HepG2 (cell line): Measurements from ENCODE around the gene GPR155. TPM values are rescaled to one million over a fixed set of nuclear protein-coding genes. Genes with fewer than 3 reads are reported as not detected.

Experiments used
- ATAC-seq: fragments of 200-7000 bp; cut with Tn5 transposase; 3 replicates; pipeline ENCODE4 v1.9.1; 2020; ENCODE audit warnings: mild to moderate bottlenecking, moderate library complexity
- BruUV-seq: library from RNA; stranded (reverse); fragments of 400-500 nt; replicated peaks from 2 replicates; lab custom pipeline; 2021; lab: Mats Ljungman, UMichigan
- CTCF ChIA-PET: fragments of 300-600 bp; formaldehyde crosslinking; extraction: SDS; loops from one replicate; lab custom pipeline; 2021; ENCODE audit warnings: low total read pairs, inconsistent platforms, low intra/inter-chr PET ratio; lab: Yijun Ruan, JAX
- POLR2A ChIA-PET: fragments of 350-600 bp; sonication (Branson Sonifier 250); formaldehyde crosslinking; loops from one replicate; lab custom pipeline; 2020; ENCODE audit warnings: antibody characterized with exemption, inconsistent platforms; lab: Yijun Ruan, JAX
- DNase-seq: peaks from one replicate; pipeline ENCODE4 v3.0.0-alpha.2; 2015; ENCODE audit warnings: low spot score
- FAIRE-seq: peaks from 3 replicates; lab custom pipeline; 2011; peaks lifted over from hg19 to GRCh38; lab: Jason Lieb, UNC
- H2AFZ ChIP-seq: one replicate; pipeline ENCODE4 v1.6.1; 2011; ENCODE audit warnings: low read length, inconsistent platforms
- H3K27ac ChIP-seq: fragments of 300-600 bp; 3 replicates; pipeline ENCODE4 v1.8.0; 2011; ENCODE audit warnings: mixed run types, mild to moderate bottlenecking, mixed read lengths, low read length, inconsistent platforms; ENCODE audit not compliant: insufficient read depth; ENCODE audit errors: extremely low read length
- H3K27me3 ChIP-seq, 2 experiments: fragments of 200-600 bp in 1 of 2; 2 replicates in 1 of 2; 3 replicates in 1 of 2; pipeline versions ENCODE4 v1.6.0 to v1.8.0; 2011; ENCODE audit warnings: low read length in 2 of 2, mild to moderate bottlenecking in 2 of 2, moderate library complexity in 2 of 2, inconsistent platforms in 1 of 2; ENCODE audit not compliant: insufficient read depth in 2 of 2, control insufficient read depth in 1 of 2
- H3K36me3 ChIP-seq, 2 experiments: fragments of 200-600 bp in 1 of 2; replicated peaks in 1 of 2; 2 replicates in 1 of 2; 3 replicates in 1 of 2; pipeline versions ENCODE4 v1.5.1 to v1.8.0; 2011; ENCODE audit warnings: low read length in 2 of 2, inconsistent platforms in 1 of 2; ENCODE audit not compliant: insufficient read depth in 2 of 2, control insufficient read depth in 1 of 2
- H3K4me1 ChIP-seq: 2 replicates; pipeline ENCODE4 v1.5.1; 2012; ENCODE audit warnings: low read length, inconsistent platforms; ENCODE audit not compliant: insufficient read depth
- H3K4me2 ChIP-seq: 2 replicates; pipeline ENCODE4 v1.6.0; 2011; ENCODE audit warnings: low read depth, low read length, inconsistent platforms
- H3K4me3 ChIP-seq, 3 experiments: fragments of 200-600 bp in 1 of 3; sonication (generic), shearing (Covaris generic) in 1 of 3; replicated peaks in 1 of 3; 2 replicates each; pipeline ENCODE4 v1.5.1; 2011 to 2016; ENCODE audit warnings: low read length in 3 of 3, inconsistent platforms in 2 of 3, low read depth in 2 of 3, mild to moderate bottlenecking in 2 of 3, control low read depth in 1 of 3, mixed read lengths in 1 of 3; ENCODE audit not compliant: insufficient read depth in 1 of 3
- H3K79me2 ChIP-seq: one replicate; pipeline ENCODE4 v1.6.1; 2011; ENCODE audit warnings: low read length, inconsistent platforms; ENCODE audit not compliant: insufficient read depth
- H3K9ac ChIP-seq: 2 replicates; pipeline ENCODE4 v1.6.0; 2011; ENCODE audit warnings: mild to moderate bottlenecking, low read depth, low read length, inconsistent platforms; ENCODE audit not compliant: insufficient read depth
- H3K9me3 ChIP-seq: 2 replicates; pipeline ENCODE4 v1.5.1; 2012; ENCODE audit warnings: mild to moderate bottlenecking, low read length
- H4K20me1 ChIP-seq: 2 replicates; pipeline ENCODE4 v1.6.0; 2011; ENCODE audit warnings: inconsistent platforms, mild to moderate bottlenecking, low read length, moderate library complexity; ENCODE audit not compliant: insufficient read depth
- CAMTA2 ChIP-seq: sonication (generic); formaldehyde crosslinking; IDR thresholded peaks from 2 replicates; pipeline ENCODE4 v1.4.0; 2020; ENCODE audit warnings: mild to moderate bottlenecking, missing genetic modification reagents, borderline replicate concordance
- SMARCE1 ChIP-seq: fragments of 450-650 bp; IDR thresholded peaks from 2 replicates; pipeline ENCODE4 v1.6.1; 2017; ENCODE audit warnings: borderline replicate concordance
- TAF1 ChIP-seq: sonication (generic); formaldehyde crosslinking; IDR thresholded peaks from 2 replicates; pipeline ENCODE4 v1.4.0; 2020; ENCODE audit warnings: missing genetic modification reagents
- ZNF143 ChIP-seq: sonication (generic); formaldehyde crosslinking; IDR thresholded peaks from 2 replicates; pipeline ENCODE4 v1.4.0; 2020; ENCODE audit warnings: missing genetic modification reagents
- ZNF724P ChIP-seq: sonication (generic); formaldehyde crosslinking; IDR thresholded peaks from 2 replicates; pipeline ENCODE4 v1.8.0; 2022; ENCODE audit warnings: missing genetic modification reagents, borderline replicate concordance
- WGBS: methylation state at CpG from one replicate; pipeline ENCODE4 v1.1.6; 2017; ENCODE audit warnings: low lambda C conversion rate; 5-methylcytosine and 5-hydroxymethylcytosine counted together
- in situ Hi-C: cut with HindIII; loops from 2 replicates; pipeline ENCODE4 v1.10.0; 2017; ENCODE audit warnings: low pct_unique_long_range_greater_than_20kb; ENCODE audit not compliant: extremely low pct_ligation_motif_present
- intact Hi-C: fragments of 100-400 bp; cut with micrococcal nuclease; formaldehyde crosslinking; loops from one replicate; pipeline ENCODE4 v1.10.0; 2022; ENCODE audit not compliant: unreplicated experiment
- polyA plus RNA-seq, 8 experiments: library from polyadenylated mRNA; depleted of rRNA in 3 of 8; stranded (reverse) in 7 of 8; unstranded in 1 of 8; fragments of >200 nt; fragmentation: Illumina TruSeq in 4 of 8; extraction: Trizol in 4 of 8; gene quantifications; 2 replicates each; pipeline versions ENCODE4 v1.2.1 to v1.2.3, GENCODE V29; 2011 to 2016; ENCODE audit warnings: low read depth in 4 of 8, missing spikeins in 1 of 8, mixed read lengths in 1 of 8; ENCODE audit not compliant: insufficient read depth in 1 of 8
- total RNA-seq, 5 experiments: library from RNA; depleted of rRNA; stranded (reverse); fragments of >200 nt; fragmentation: Illumina TruSeq; extraction: Trizol; gene quantifications; 2 replicates each; pipeline ENCODE4 v1.2.3, GENCODE V29; 2016; ENCODE audit warnings: low read depth in 1 of 5
- TF ChIP-seq, protein P1 (sequence below): sonication (generic); formaldehyde crosslinking; IDR thresholded peaks from 2 replicates; pipeline ENCODE4 v1.5.1; 2020; ENCODE audit warnings: missing genetic modification reagents, mild to moderate bottlenecking, borderline replicate concordance
- TF ChIP-seq, protein P2 (sequence below): sonication (generic); formaldehyde crosslinking; IDR thresholded peaks from 2 replicates; pipeline ENCODE4 v1.4.0; 2020; ENCODE audit warnings: missing genetic modification reagents

GPR155 gene
- total and polyA plus RNA-seq, 2 of the 13 experiments (the other 11 are each of a cell fraction or from before 2014, with no cell fraction given) = 0.15 to 0.49 TPM

DNA sequence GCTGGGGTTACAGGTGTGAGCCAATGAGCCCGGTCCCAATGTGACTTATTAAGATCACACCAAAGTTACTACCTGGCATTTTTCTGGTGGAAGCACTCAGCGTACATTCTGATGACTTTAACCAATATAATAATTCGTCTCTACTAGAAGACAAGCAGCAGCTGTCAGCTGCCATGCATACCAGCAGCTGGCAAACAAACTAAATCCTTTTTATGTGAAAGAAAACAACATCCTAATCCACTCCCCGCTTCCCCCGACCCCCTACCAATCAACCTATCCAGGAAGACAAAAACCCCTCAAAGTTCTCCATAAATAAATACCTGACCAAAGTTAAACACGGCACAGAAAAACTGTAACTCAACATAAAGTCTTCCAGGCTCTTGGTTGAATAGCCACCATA is 42.1 kb downstream of the GPR155 start:
- CTCF ChIA-PET = no interaction called here
- intact Hi-C loops = no loop called here
- TF ChIP-seq ZNF143 (CRISPR knock-in tag) (no peak), SMARCE1 (no peak), TAF1 (no peak), CAMTA2 (CRISPR knock-in tag) (no peak), ZNF724P (CRISPR knock-in tag) (no peak)
- TF ChIP-seq, protein P1, sequence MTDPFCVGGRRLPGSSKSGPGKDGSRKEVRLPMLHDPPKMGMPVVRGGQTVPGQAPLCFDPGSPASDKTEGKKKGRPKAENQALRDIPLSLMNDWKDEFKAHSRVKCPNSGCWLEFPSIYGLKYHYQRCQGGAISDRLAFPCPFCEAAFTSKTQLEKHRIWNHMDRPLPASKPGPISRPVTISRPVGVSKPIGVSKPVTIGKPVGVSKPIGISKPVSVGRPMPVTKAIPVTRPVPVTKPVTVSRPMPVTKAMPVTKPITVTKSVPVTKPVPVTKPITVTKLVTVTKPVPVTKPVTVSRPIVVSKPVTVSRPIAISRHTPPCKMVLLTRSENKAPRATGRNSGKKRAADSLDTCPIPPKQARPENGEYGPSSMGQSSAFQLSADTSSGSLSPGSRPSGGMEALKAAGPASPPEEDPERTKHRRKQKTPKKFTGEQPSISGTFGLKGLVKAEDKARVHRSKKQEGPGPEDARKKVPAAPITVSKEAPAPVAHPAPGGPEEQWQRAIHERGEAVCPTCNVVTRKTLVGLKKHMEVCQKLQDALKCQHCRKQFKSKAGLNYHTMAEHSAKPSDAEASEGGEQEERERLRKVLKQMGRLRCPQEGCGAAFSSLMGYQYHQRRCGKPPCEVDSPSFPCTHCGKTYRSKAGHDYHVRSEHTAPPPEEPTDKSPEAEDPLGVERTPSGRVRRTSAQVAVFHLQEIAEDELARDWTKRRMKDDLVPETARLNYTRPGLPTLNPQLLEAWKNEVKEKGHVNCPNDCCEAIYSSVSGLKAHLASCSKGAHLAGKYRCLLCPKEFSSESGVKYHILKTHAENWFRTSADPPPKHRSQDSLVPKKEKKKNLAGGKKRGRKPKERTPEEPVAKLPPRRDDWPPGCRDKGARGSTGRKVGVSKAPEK (CRISPR knock-in tag) = no peak
- TF ChIP-seq, protein P2, sequence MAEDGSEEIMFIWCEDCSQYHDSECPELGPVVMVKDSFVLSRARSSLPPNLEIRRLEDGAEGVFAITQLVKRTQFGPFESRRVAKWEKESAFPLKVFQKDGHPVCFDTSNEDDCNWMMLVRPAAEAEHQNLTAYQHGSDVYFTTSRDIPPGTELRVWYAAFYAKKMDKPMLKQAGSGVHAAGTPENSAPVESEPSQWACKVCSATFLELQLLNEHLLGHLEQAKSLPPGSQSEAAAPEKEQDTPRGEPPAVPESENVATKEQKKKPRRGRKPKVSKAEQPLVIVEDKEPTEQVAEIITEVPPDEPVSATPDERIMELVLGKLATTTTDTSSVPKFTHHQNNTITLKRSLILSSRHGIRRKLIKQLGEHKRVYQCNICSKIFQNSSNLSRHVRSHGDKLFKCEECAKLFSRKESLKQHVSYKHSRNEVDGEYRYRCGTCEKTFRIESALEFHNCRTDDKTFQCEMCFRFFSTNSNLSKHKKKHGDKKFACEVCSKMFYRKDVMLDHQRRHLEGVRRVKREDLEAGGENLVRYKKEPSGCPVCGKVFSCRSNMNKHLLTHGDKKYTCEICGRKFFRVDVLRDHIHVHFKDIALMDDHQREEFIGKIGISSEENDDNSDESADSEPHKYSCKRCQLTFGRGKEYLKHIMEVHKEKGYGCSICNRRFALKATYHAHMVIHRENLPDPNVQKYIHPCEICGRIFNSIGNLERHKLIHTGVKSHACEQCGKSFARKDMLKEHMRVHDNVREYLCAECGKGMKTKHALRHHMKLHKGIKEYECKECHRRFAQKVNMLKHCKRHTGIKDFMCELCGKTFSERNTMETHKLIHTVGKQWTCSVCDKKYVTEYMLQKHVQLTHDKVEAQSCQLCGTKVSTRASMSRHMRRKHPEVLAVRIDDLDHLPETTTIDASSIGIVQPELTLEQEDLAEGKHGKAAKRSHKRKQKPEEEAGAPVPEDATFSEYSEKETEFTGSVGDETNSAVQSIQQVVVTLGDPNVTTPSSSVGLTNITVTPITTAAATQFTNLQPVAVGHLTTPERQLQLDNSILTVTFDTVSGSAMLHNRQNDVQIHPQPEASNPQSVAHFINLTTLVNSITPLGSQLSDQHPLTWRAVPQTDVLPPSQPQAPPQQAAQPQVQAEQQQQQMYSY (CRISPR knock-in tag) = no peak
- TF ChIP-seq, all 625 proteins: peak for 0
- POLR2A ChIA-PET = no interaction called here
- WGBS = 11% methylated on average over 6 of the region's 6 CpGs
- no peaks in the 10 kb centered on the region for H3K36me3 ChIP-seq
- no peaks in the 10 kb centered on the region for H3K9me3 ChIP-seq
- H3K27me3 ChIP-seq = no peaks in the 10 kb centered on the region
- H4K20me1 ChIP-seq = no peaks in the 10 kb centered on the region
- no peak overlapping the region for H3K4me2 ChIP-seq
- no TSS peak for BruUV-seq
- no peak for FAIRE-seq
- in situ Hi-C loops = no loop called here
- H3K27ac ChIP-seq = no peak overlapping the region
- ATAC-seq = no peak
- no peak for DNase-seq
- no peaks in the 10 kb centered on the region for H3K79me2 ChIP-seq
- H3K4me3 ChIP-seq = no peak overlapping the region
- no peak overlapping the region for H3K9ac ChIP-seq
- no peaks in the 10 kb centered on the region for H3K4me1 ChIP-seq
- H2AFZ ChIP-seq = no peak overlapping the region
